HepG2 (cell line): ENCODE results near the gene CDA. TPM values are rescaled to one million over a fixed set of nuclear protein-coding genes. Genes with fewer than 3 reads are reported as not detected.

Experiments
- ATF7-NPFF ChIP-seq: sonication (generic); formaldehyde crosslinking; IDR thresholded peaks from 2 replicates; pipeline ENCODE4 v1.8.1; 2023; ENCODE audit warnings: mild to moderate bottlenecking, low read depth, missing genetic modification reagents, moderate library complexity
- BCL3 ChIP-seq: sonication (generic); formaldehyde crosslinking; IDR thresholded peaks from 2 replicates; pipeline ENCODE4 v1.5.1; 2020; ENCODE audit warnings: mild to moderate bottlenecking, missing genetic modification reagents, moderate library complexity
- CC2D1A ChIP-seq: sonication (generic); formaldehyde crosslinking; IDR thresholded peaks from 2 replicates; pipeline ENCODE4 v1.8.1; 2023; ENCODE audit warnings: mild to moderate bottlenecking, missing genetic modification reagents
- DNMT3B ChIP-seq: conservative IDR thresholded peaks from 2 replicates; pipeline ENCODE4 v1.6.1; 2016; ENCODE audit warnings: missing biosample characterization, control low read depth
- GZF1 ChIP-seq: sonication (generic); formaldehyde crosslinking; IDR thresholded peaks from 2 replicates; pipeline ENCODE4 v1.5.1; 2020; ENCODE audit warnings: mild to moderate bottlenecking, missing genetic modification reagents
- HMG20A ChIP-seq: IDR thresholded peaks from 2 replicates; pipeline ENCODE4 v1.6.1; 2016; ENCODE audit warnings: borderline replicate concordance
- MYPOP ChIP-seq: sonication (generic); formaldehyde crosslinking; IDR thresholded peaks from 2 replicates; pipeline ENCODE4 v1.8.1; 2023; ENCODE audit warnings: mild to moderate bottlenecking, moderate library complexity, missing genetic modification reagents
- NFE2 ChIP-seq: sonication (generic); formaldehyde crosslinking; IDR thresholded peaks from 2 replicates; pipeline ENCODE4 v1.4.0; 2020; ENCODE audit warnings: missing genetic modification reagents
- NFIC ChIP-seq: IDR thresholded peaks from 2 replicates; pipeline ENCODE4 v1.6.1; 2012; ENCODE audit warnings: mild to moderate bottlenecking, low read length, inconsistent platforms
- PHF8 ChIP-seq: sonication (generic); formaldehyde crosslinking; IDR thresholded peaks from 2 replicates; pipeline ENCODE4 v1.5.0; 2020; ENCODE audit warnings: missing genetic modification reagents
- POLR2G ChIP-seq: fragments of 200-400 bp; formaldehyde crosslinking; IDR thresholded peaks from 2 replicates; pipeline ENCODE4 v1.6.1; 2018; ENCODE audit warnings: mild to moderate bottlenecking, low read depth, low read length, moderate library complexity
- REPIN1 ChIP-seq: sonication (generic); formaldehyde crosslinking; IDR thresholded peaks from 2 replicates; pipeline ENCODE4 v1.8.0; 2022; ENCODE audit warnings: missing genetic modification reagents, low read depth, mild to moderate bottlenecking, borderline replicate concordance
- SSRP1 ChIP-seq: IDR thresholded peaks from 2 replicates; pipeline ENCODE4 v1.6.1; 2016; ENCODE audit warnings: control low read depth
- SYNCRIP ChIP-seq: fragments of 200-400 bp; formaldehyde crosslinking; IDR thresholded peaks from 2 replicates; pipeline ENCODE4 v1.6.1; 2018; ENCODE audit warnings: mild to moderate bottlenecking, low read depth, low read length; ENCODE audit not compliant: insufficient read depth
- TOE1 ChIP-seq: sonication (generic); formaldehyde crosslinking; IDR thresholded peaks from 2 replicates; pipeline ENCODE4 v1.4.0; 2020; ENCODE audit warnings: mild to moderate bottlenecking, missing genetic modification reagents
- ZMAT5 ChIP-seq: sonication (generic); formaldehyde crosslinking; IDR thresholded peaks from 2 replicates; pipeline ENCODE4 v1.5.0; 2020; ENCODE audit warnings: mild to moderate bottlenecking, low read depth, missing genetic modification reagents, borderline replicate concordance
- ZNF383 ChIP-seq: sonication (generic); formaldehyde crosslinking; IDR thresholded peaks from 2 replicates; pipeline ENCODE4 v1.4.0; 2020; ENCODE audit warnings: missing genetic modification reagents, mild to moderate bottlenecking, borderline replicate concordance
- ZNF558 ChIP-seq: sonication (generic); formaldehyde crosslinking; IDR thresholded peaks from 2 replicates; pipeline ENCODE4 v1.9.0; 2022; ENCODE audit warnings: mild to moderate bottlenecking, missing genetic modification reagents, borderline replicate concordance
- ZNF569 ChIP-seq: sonication (generic); formaldehyde crosslinking; IDR thresholded peaks from 2 replicates; pipeline ENCODE4 v1.5.0; 2020; ENCODE audit warnings: mild to moderate bottlenecking, missing genetic modification reagents, moderate library complexity, borderline replicate concordance
- ZNF616 ChIP-seq: sonication (generic); formaldehyde crosslinking; IDR thresholded peaks from 2 replicates; pipeline ENCODE4 v1.5.0; 2020; ENCODE audit warnings: low read depth, mild to moderate bottlenecking, missing genetic modification reagents
- ZNF629 ChIP-seq: sonication (generic); formaldehyde crosslinking; conservative IDR thresholded peaks from 2 replicates; pipeline ENCODE4 v1.5.0; 2020; ENCODE audit warnings: missing genetic modification reagents
- ZNF775 ChIP-seq: sonication (generic); formaldehyde crosslinking; IDR thresholded peaks from 2 replicates; pipeline ENCODE4 v1.4.0; 2020; ENCODE audit warnings: missing genetic modification reagents, mild to moderate bottlenecking, moderate library complexity, borderline replicate concordance
- ZNF790 ChIP-seq: sonication (generic); formaldehyde crosslinking; IDR thresholded peaks from 2 replicates; pipeline ENCODE4 v1.8.0; 2022; ENCODE audit warnings: missing genetic modification reagents, mild to moderate bottlenecking, borderline replicate concordance
- polyA plus RNA-seq, 8 experiments: library from polyadenylated mRNA; depleted of rRNA in 3 of 8; stranded (reverse) in 7 of 8; unstranded in 1 of 8; fragments of >200 nt; fragmentation: Illumina TruSeq in 4 of 8; extraction: Trizol in 4 of 8; gene quantifications; 2 replicates each; pipeline versions ENCODE4 v1.2.1 to v1.2.3, GENCODE V29; 2011 to 2016; ENCODE audit warnings: low read depth in 4 of 8, missing spikeins in 1 of 8, mixed read lengths in 1 of 8; ENCODE audit not compliant: insufficient read depth in 1 of 8
- total RNA-seq, 5 experiments: library from RNA; depleted of rRNA; stranded (reverse); fragments of >200 nt; fragmentation: Illumina TruSeq; extraction: Trizol; gene quantifications; 2 replicates each; pipeline ENCODE4 v1.2.3, GENCODE V29; 2016; ENCODE audit warnings: low read depth in 1 of 5
- TF ChIP-seq, protein P1 (sequence below): sonication (generic); formaldehyde crosslinking; IDR thresholded peaks from 2 replicates; pipeline ENCODE4 v1.5.0; 2020; ENCODE audit warnings: mild to moderate bottlenecking, missing genetic modification reagents, borderline replicate concordance

The CDA gene
- total and polyA plus RNA-seq, 2 of the 13 experiments (the other 11 are each of a cell fraction or from before 2014, with no cell fraction given): 0.66 to 2.1 TPM

GRCh38 chr1:20551945-20552727 is 36.8 kb upstream of the CDA start, which contains the start of gene FAM43B (continued):
- no peak for TF ChIP-seq ZNF775 (CRISPR knock-in tag)
- TF ChIP-seq, protein P1, sequence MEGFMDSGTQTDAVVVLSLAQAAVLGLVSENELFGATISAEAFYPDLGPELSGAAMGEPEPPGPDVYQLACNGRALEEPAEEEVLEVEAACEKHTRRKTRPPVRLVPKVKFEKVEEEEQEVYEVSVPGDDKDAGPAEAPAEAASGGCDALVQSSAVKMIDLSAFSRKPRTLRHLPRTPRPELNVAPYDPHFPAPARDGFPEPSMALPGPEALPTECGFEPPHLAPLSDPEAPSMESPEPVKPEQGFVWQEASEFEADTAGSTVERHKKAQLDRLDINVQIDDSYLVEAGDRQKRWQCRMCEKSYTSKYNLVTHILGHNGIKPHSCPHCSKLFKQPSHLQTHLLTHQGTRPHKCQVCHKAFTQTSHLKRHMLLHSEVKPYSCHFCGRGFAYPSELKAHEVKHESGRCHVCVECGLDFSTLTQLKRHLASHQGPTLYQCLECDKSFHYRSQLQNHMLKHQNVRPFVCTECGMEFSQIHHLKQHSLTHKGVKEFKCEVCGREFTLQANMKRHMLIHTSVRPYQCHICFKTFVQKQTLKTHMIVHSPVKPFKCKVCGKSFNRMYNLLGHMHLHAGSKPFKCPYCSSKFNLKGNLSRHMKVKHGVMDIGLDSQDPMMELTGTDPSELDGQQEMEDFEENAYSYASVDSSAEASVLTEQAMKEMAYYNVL: 0 out of 2 replicates have a peak, but pooled peaks have one; percentile 15
- peak; percentile 74; the same call in 1 of the 2 replicates for TF ChIP-seq REPIN1 (CRISPR knock-in tag)
- no peak for TF ChIP-seq GZF1 (CRISPR knock-in tag)
- TF ChIP-seq NFIC: peak; percentile 48; the same call in 1 of the 2 replicates
- TF ChIP-seq ZNF629 (CRISPR knock-in tag): no peak
- peak; percentile 34; the same call in 1 of the 2 replicates for TF ChIP-seq BCL3 (CRISPR knock-in tag)
- no peak for TF ChIP-seq ZNF558 (CRISPR knock-in tag)
- TF ChIP-seq SYNCRIP: no peak
- TF ChIP-seq POLR2G: peak; percentile 96
- TF ChIP-seq ZNF569 (CRISPR knock-in tag): no peak
- no peak for TF ChIP-seq ATF7-NPFF (CRISPR knock-in tag)
- no peak for TF ChIP-seq ZNF383 (CRISPR knock-in tag)
- TF ChIP-seq NFE2 (CRISPR knock-in tag): no peak
- no peak for TF ChIP-seq CC2D1A (CRISPR knock-in tag)
- no peak; the same call in 1 of the 2 replicates for TF ChIP-seq MYPOP
- TF ChIP-seq HMG20A (CRISPR knock-in tag): no peak
- no peak for TF ChIP-seq ZMAT5
- TF ChIP-seq PHF8 (CRISPR knock-in tag): peak; percentile 72
- peak; percentile 59; the same call in 1 of the 2 replicates for TF ChIP-seq SSRP1 (CRISPR knock-in tag)
- TF ChIP-seq TOE1: no peak
- no peak for TF ChIP-seq ZNF790 (CRISPR knock-in tag)
- no peak for TF ChIP-seq ZNF616 (CRISPR knock-in tag)
- TF ChIP-seq DNMT3B (CRISPR knock-in tag): no peak; the same call in 1 of the 2 replicates
